OCI-LY1 (cell line): ENCODE results near the gene SLC2A1.

Source experiments
- EZH2 ChIP-seq: fragments of 200-600 bp; sonication (generic), shearing (Covaris generic); IDR thresholded peaks from 2 replicates; pipeline ENCODE4 v1.8.0; 2017; ENCODE audit warnings: borderline replicate concordance, mixed run types, mild to moderate bottlenecking, antibody characterized with exemption, low read length, moderate library complexity, mixed read lengths
- TF ChIP-seq, protein P1 (sequence below): fragments of 200-600 bp; sonication (generic), shearing (Covaris generic); IDR thresholded peaks from 2 replicates; pipeline ENCODE4 v1.5.1; 2017; ENCODE audit warnings: mild to moderate bottlenecking, antibody characterized with exemption, low read length, moderate library complexity, mixed read lengths

DNA sequence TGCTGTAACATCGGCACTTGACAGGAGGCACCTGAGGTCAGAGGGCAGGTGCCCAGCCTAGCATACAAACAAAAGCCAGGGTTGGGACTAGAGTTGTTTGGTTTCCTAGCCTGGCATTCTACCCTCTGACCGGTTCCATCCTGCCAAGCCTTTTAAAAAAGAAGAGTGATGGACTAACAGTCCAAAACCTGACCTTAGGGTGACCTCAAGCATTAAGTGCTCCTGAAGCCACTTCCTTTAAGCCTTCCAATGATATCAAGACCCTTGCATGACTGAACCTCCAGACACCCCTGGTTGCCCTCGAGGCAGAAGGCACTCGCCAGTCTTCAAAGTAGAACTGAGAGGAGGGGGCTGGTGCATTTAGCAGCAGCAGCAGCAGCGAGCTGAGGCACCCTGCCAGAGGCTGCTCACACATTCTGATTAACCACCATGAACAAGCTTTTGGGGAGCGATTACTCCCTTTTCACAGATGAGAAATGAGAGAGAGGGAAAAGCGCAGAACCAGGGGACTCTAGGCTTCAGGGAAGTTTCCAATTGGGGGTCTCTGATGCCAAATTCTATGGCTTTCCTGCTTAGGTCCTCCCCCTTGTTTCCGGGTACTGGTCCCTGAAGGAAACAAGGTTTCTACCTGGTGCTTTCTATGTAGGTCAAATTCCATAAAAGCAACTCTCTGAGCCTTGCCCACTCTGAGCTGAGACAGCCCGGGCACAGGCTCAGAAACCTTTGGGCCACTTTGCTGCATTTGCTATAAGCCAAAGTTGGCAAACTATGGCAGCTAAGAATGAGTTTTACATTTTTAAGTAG lies 9.2 kb downstream of the SLC2A1 start:
- TF ChIP-seq, protein P1, sequence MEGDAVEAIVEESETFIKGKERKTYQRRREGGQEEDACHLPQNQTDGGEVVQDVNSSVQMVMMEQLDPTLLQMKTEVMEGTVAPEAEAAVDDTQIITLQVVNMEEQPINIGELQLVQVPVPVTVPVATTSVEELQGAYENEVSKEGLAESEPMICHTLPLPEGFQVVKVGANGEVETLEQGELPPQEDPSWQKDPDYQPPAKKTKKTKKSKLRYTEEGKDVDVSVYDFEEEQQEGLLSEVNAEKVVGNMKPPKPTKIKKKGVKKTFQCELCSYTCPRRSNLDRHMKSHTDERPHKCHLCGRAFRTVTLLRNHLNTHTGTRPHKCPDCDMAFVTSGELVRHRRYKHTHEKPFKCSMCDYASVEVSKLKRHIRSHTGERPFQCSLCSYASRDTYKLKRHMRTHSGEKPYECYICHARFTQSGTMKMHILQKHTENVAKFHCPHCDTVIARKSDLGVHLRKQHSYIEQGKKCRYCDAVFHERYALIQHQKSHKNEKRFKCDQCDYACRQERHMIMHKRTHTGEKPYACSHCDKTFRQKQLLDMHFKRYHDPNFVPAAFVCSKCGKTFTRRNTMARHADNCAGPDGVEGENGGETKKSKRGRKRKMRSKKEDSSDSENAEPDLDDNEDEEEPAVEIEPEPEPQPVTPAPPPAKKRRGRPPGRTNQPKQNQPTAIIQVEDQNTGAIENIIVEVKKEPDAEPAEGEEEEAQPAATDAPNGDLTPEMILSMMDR: no peak
- TF ChIP-seq EZH2: no peak
